Lower leg skin (tissue), 4 donors: ENCODE measurements around the gene STX4. TPM values are rescaled to one million over a fixed set of nuclear protein-coding genes. Genes with fewer than 3 reads are reported as not detected.

Experiments
- DNase-seq, 2 donors: peaks; one replicate each; pipeline ENCODE4 v3.0.0-alpha.2; 2019; ENCODE audit warnings: low spot score in 2 of 2
- H3K4me3 ChIP-seq: fragments of 200-600 bp; sonication (generic); 2 replicates; pipeline ENCODE4 v1.5.1; 2017; ENCODE audit warnings: mild to moderate bottlenecking, low read depth; ENCODE audit not compliant: poor library complexity, severe bottlenecking
- POLR2A ChIP-seq, 2 donors: fragments of 450-650 bp; IDR thresholded peaks; one replicate each; pipeline ENCODE4 v1.6.1; 2016 to 2017; ENCODE audit warnings: antibody characterized with exemption in 2 of 2, mild to moderate bottlenecking in 1 of 2, moderate library complexity in 1 of 2
- WGBS, 2 donors: methylation state at CpG; one replicate each; pipeline ENCODE4 v1.1.5; 2018; 5-methylcytosine and 5-hydroxymethylcytosine counted together
- intact Hi-C: fragments of 100-400 bp; cut with DNase I; formaldehyde crosslinking; loops from one replicate; pipeline ENCODE4 v1.15.0; 2023; ENCODE audit warnings: low total_unique reads
- total RNA-seq, 4 donors: library from RNA; depleted of rRNA; stranded (reverse); fragments of >200 nt; gene quantifications; one replicate each; pipeline ENCODE4 v1.1.0, GENCODE V29; 2016
- TF ChIP-seq, protein P1 (sequence below), 3 donors: fragments of 450-650 bp; IDR thresholded peaks; one replicate each; pipeline ENCODE4 v1.5.1; 2016; ENCODE audit warnings: antibody characterized with exemption in 3 of 3, mild to moderate bottlenecking in 3 of 3, moderate library complexity in 2 of 3

Gene STX4
- total RNA-seq, 4 donors from 2014 or later, result 38.7 to 53.1 (median 46.4) TPM

DNA sequence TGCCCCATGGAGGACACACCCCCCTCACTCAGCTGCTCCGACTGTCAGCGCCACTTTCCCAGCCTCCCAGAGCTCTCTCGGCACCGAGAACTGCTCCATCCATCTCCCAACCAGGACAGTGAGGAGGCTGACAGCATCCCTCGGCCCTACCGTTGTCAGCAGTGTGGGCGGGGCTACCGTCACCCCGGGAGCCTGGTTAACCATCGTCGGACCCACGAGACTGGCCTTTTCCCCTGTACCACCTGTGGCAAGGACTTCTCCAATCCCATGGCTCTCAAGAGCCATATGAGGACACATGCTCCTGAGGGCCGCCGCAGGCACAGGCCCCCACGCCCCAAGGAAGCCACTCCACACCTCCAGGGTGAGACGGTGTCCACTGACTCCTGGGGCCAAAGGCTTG is 43.0 kb downstream of the STX4 start:
- no peak overlapping the region for H3K4me3 ChIP-seq
- no peak for DNase-seq
- no peak for TF ChIP-seq POLR2A (IDR thresholded peaks at IDR 0.05)
- TF ChIP-seq, protein P1, sequence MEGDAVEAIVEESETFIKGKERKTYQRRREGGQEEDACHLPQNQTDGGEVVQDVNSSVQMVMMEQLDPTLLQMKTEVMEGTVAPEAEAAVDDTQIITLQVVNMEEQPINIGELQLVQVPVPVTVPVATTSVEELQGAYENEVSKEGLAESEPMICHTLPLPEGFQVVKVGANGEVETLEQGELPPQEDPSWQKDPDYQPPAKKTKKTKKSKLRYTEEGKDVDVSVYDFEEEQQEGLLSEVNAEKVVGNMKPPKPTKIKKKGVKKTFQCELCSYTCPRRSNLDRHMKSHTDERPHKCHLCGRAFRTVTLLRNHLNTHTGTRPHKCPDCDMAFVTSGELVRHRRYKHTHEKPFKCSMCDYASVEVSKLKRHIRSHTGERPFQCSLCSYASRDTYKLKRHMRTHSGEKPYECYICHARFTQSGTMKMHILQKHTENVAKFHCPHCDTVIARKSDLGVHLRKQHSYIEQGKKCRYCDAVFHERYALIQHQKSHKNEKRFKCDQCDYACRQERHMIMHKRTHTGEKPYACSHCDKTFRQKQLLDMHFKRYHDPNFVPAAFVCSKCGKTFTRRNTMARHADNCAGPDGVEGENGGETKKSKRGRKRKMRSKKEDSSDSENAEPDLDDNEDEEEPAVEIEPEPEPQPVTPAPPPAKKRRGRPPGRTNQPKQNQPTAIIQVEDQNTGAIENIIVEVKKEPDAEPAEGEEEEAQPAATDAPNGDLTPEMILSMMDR (IDR thresholded peaks at IDR 0.05), result no peak
- intact Hi-C loops, result no loop called here
- WGBS, 2 donors, result 68 to 81% methylated on average over 8 to 16 of the region's 16 CpGs

DNA sequence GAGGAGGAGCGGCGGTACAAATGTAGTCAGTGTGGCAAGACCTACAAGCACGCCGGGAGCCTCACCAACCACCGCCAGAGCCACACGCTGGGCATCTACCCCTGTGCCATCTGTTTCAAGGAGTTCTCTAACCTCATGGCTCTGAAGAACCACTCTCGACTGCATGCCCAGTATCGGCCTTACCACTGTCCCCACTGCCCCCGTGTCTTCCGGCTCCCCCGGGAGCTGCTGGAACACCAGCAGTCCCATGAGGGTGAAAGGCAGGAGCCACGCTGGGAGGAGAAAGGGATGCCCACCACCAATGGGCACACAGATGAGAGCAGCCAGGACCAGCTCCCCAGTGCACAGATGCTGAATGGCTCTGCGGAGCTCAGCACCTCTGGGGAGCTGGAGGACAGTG is 43.7 kb downstream of the STX4 start:
- DNase-seq, result no peak
- TF ChIP-seq, protein P1 (IDR thresholded peaks at IDR 0.05), result no peak
- no peak for TF ChIP-seq POLR2A (IDR thresholded peaks at IDR 0.05)
- intact Hi-C loops, result no loop called here
- 92 to 93% methylated on average over 13 of the region's 13 CpGs for WGBS, 2 donors
- no peak overlapping the region for H3K4me3 ChIP-seq

DNA sequence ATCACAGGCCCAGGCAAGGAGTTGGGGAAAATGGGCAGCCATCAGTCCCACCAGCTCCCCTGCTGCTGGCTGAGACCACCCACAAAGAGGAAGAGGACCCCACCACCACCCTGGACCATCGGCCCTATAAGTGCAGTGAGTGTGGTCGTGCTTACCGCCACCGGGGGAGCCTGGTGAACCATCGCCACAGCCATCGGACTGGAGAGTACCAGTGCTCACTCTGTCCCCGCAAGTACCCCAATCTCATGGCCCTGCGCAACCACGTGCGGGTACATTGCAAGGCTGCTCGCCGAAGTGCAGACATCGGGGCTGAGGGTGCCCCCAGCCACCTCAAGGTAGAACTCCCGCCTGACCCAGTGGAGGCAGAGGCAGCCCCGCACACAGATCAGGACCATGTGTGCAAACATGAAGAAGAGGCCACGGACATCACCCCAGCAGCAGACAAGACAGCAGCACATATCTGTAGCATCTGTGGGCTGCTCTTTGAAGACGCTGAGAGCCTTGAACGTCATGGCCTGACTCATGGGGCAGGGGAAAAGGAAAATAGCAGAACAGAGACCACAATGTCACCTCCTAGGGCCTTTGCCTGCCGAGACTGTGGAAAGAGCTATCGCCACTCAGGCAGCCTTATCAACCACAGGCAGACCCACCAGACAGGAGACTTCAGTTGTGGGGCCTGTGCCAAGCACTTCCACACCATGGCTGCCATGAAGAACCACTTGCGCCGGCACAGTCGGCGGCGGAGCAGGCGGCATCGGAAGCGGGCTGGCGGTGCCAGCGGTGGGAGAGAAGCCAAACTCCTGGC is 44.4 kb downstream of the STX4 start:
- TF ChIP-seq, protein P1 (IDR thresholded peaks at IDR 0.05), result no peak
- no peak for TF ChIP-seq POLR2A (IDR thresholded peaks at IDR 0.05)
- WGBS, 2 donors, result 91 to 95% methylated on average over 28 to 29 of the region's 30 CpGs
- H3K4me3 ChIP-seq, result no peak overlapping the region
- intact Hi-C loops, result no loop called here
- DNase-seq, result no peak

DNA sequence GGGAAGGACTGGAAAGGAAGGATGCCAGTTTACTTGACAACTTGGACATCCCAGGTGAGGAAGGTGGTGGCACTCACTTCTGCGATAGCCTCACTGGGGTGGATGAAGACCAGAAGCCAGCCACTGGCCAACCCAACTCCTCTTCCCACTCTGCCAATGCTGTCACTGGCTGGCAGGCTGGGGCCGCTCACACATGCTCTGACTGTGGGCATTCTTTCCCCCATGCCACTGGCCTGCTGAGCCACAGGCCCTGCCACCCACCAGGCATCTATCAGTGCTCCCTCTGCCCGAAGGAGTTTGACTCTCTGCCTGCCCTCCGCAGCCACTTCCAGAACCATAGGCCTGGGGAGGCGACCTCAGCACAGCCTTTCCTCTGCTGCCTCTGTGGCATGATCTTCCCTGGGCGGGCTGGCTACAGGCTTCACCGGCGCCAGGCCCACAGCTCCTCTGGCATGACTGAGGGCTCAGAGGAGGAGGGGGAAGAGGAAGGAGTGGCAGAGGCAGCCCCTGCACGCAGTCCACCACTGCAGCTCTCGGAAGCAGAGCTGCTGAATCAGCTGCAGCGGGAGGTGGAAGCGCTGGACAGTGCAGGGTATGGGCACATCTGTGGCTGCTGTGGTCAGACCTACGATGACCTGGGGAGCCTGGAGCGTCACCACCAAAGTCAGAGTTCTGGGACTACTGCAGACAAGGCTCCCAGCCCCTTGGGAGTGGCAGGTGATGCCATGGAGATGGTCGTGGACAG is 45.4 kb downstream of the STX4 start:
- no peak for TF ChIP-seq POLR2A (IDR thresholded peaks at IDR 0.05)
- TF ChIP-seq, protein P1 (IDR thresholded peaks at IDR 0.05), result no peak
- DNase-seq, result no peak
- no peak overlapping the region for H3K4me3 ChIP-seq
- intact Hi-C loops, result no loop called here
- 89 to 94% methylated on average over 15 of the region's 15 CpGs for WGBS, 2 donors

DNA sequence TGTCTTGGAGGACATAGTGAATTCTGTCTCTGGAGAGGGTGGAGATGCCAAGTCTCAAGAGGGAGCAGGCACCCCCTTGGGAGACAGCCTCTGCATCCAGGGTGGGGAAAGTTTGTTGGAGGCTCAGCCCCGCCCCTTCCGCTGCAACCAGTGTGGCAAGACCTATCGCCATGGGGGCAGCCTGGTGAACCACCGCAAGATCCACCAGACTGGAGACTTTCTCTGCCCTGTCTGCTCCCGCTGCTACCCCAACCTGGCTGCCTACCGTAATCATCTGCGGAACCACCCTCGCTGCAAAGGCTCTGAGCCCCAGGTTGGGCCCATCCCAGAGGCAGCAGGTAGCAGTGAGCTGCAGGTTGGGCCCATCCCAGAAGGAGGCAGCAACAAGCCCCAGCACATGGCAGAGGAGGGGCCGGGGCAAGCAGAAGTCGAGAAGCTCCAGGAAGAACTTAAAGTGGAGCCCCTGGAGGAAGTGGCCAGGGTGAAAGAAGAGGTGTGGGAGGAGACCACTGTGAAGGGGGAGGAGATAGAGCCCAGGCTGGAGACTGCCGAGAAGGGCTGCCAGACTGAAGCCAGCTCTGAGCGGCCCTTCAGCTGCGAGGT is 46.1 kb downstream of the STX4 start:
- H3K4me3 ChIP-seq, result no peak overlapping the region
- 84 to 86% methylated on average over 13 of the region's 13 CpGs for WGBS, 2 donors
- no peak for DNase-seq
- TF ChIP-seq, protein P1 (IDR thresholded peaks at IDR 0.05), result no peak
- no peak for TF ChIP-seq POLR2A (IDR thresholded peaks at IDR 0.05)
- intact Hi-C loops, result no loop called here
